HepG2 (cell line): ENCODE data around the gene GRM1. TPM values are rescaled to one million over a fixed set of nuclear protein-coding genes. Genes with fewer than 3 reads are reported as not detected.

Experiments used
- ATF7-NPFF ChIP-seq: sonication (generic); formaldehyde crosslinking; IDR thresholded peaks from 2 replicates; pipeline ENCODE4 v1.8.1; 2023; ENCODE audit warnings: mild to moderate bottlenecking, low read depth, missing genetic modification reagents, moderate library complexity
- ERF ChIP-seq: IDR thresholded peaks from 2 replicates; pipeline ENCODE4 v1.6.1; 2018; ENCODE audit warnings: missing biosample characterization, missing genetic modification reagents
- RFXAP ChIP-seq: sonication (generic); formaldehyde crosslinking; IDR thresholded peaks from 2 replicates; pipeline ENCODE4 v1.4.0; 2020; ENCODE audit warnings: missing genetic modification reagents, borderline replicate concordance
- ZNF678 ChIP-seq: sonication (generic); formaldehyde crosslinking; IDR thresholded peaks from 2 replicates; pipeline ENCODE4 v1.4.0; 2020; ENCODE audit warnings: mild to moderate bottlenecking, missing genetic modification reagents
- ZNF777 ChIP-seq: sonication (generic); formaldehyde crosslinking; IDR thresholded peaks from 2 replicates; pipeline ENCODE4 v1.4.0; 2020; ENCODE audit warnings: missing genetic modification reagents
- ZNF850 ChIP-seq: sonication (generic); formaldehyde crosslinking; conservative IDR thresholded peaks from 2 replicates; pipeline ENCODE4 v1.9.0; 2021; ENCODE audit warnings: mild to moderate bottlenecking, missing genetic modification reagents
- polyA plus RNA-seq, 8 experiments: library from polyadenylated mRNA; depleted of rRNA in 3 of 8; stranded (reverse) in 7 of 8; unstranded in 1 of 8; fragments of >200 nt; fragmentation: Illumina TruSeq in 4 of 8; extraction: Trizol in 4 of 8; gene quantifications; 2 replicates each; pipeline versions ENCODE4 v1.2.1 to v1.2.3, GENCODE V29; 2011 to 2016; ENCODE audit warnings: low read depth in 4 of 8, missing spikeins in 1 of 8, mixed read lengths in 1 of 8; ENCODE audit not compliant: insufficient read depth in 1 of 8
- total RNA-seq, 5 experiments: library from RNA; depleted of rRNA; stranded (reverse); fragments of >200 nt; fragmentation: Illumina TruSeq; extraction: Trizol; gene quantifications; 2 replicates each; pipeline ENCODE4 v1.2.3, GENCODE V29; 2016; ENCODE audit warnings: low read depth in 1 of 5
- TF ChIP-seq, protein P1 (sequence below), 2 experiments: sonication (generic) in 1 of 2; formaldehyde crosslinking in 1 of 2; IDR thresholded peaks; 2 replicates each; pipeline versions ENCODE4 v1.5.1 to v1.6.1; 2011 to 2020; ENCODE audit warnings: borderline replicate concordance in 1 of 2, low read depth in 1 of 2, low read length in 1 of 2, mild to moderate bottlenecking in 1 of 2, missing genetic modification reagents in 1 of 2, moderate library complexity in 1 of 2
- TF ChIP-seq, protein P2 (sequence below): sonication (generic); formaldehyde crosslinking; IDR thresholded peaks from 2 replicates; pipeline ENCODE4 v1.9.0; 2021; ENCODE audit warnings: mild to moderate bottlenecking, missing genetic modification reagents

GRM1 gene
- total and polyA plus RNA-seq, 2 of the 13 experiments (the other 11 are each of a cell fraction or from before 2014, with no cell fraction given): 0.09 TPM; not detected in 1

- TF ChIP-seq, protein P1, sequence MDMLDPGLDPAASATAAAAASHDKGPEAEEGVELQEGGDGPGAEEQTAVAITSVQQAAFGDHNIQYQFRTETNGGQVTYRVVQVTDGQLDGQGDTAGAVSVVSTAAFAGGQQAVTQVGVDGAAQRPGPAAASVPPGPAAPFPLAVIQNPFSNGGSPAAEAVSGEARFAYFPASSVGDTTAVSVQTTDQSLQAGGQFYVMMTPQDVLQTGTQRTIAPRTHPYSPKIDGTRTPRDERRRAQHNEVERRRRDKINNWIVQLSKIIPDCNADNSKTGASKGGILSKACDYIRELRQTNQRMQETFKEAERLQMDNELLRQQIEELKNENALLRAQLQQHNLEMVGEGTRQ (IDR thresholded peaks at IDR 0.05; ENCODE audit: low read depth, low read length): no peak
- TF ChIP-seq, protein P1 (CRISPR knock-in tag; IDR thresholded peaks at IDR 0.05; ENCODE audit: borderline replicate concordance): no peak
- TF ChIP-seq ZNF850 (CRISPR knock-in tag): no peak
- no peak for TF ChIP-seq ZNF678 (CRISPR knock-in tag)
- TF ChIP-seq, protein P2, sequence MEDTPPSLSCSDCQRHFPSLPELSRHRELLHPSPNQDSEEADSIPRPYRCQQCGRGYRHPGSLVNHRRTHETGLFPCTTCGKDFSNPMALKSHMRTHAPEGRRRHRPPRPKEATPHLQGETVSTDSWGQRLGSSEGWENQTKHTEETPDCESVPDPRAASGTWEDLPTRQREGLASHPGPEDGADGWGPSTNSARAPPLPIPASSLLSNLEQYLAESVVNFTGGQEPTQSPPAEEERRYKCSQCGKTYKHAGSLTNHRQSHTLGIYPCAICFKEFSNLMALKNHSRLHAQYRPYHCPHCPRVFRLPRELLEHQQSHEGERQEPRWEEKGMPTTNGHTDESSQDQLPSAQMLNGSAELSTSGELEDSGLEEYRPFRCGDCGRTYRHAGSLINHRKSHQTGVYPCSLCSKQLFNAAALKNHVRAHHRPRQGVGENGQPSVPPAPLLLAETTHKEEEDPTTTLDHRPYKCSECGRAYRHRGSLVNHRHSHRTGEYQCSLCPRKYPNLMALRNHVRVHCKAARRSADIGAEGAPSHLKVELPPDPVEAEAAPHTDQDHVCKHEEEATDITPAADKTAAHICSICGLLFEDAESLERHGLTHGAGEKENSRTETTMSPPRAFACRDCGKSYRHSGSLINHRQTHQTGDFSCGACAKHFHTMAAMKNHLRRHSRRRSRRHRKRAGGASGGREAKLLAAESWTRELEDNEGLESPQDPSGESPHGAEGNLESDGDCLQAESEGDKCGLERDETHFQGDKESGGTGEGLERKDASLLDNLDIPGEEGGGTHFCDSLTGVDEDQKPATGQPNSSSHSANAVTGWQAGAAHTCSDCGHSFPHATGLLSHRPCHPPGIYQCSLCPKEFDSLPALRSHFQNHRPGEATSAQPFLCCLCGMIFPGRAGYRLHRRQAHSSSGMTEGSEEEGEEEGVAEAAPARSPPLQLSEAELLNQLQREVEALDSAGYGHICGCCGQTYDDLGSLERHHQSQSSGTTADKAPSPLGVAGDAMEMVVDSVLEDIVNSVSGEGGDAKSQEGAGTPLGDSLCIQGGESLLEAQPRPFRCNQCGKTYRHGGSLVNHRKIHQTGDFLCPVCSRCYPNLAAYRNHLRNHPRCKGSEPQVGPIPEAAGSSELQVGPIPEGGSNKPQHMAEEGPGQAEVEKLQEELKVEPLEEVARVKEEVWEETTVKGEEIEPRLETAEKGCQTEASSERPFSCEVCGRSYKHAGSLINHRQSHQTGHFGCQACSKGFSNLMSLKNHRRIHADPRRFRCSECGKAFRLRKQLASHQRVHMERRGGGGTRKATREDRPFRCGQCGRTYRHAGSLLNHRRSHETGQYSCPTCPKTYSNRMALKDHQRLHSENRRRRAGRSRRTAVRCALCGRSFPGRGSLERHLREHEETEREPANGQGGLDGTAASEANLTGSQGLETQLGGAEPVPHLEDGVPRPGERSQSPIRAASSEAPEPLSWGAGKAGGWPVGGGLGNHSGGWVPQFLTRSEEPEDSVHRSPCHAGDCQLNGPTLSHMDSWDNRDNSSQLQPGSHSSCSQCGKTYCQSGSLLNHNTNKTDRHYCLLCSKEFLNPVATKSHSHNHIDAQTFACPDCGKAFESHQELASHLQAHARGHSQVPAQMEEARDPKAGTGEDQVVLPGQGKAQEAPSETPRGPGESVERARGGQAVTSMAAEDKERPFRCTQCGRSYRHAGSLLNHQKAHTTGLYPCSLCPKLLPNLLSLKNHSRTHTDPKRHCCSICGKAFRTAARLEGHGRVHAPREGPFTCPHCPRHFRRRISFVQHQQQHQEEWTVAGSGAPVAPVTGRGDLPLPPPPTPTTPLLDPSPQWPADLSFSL: no peak
- no peak for TF ChIP-seq ZNF777 (CRISPR knock-in tag)
- TF ChIP-seq RFXAP: no peak
- no peak for TF ChIP-seq ATF7-NPFF
- no peak for TF ChIP-seq ERF
- TF ChIP-seq, all 625 proteins: peak for 0
Measured at GRCh38 chr6:146087386-146087785, 58.5 kb downstream of the GRM1 start (continued).
